H1 (cell line): ENCODE results near the gene ABCC10.

ENCODE experiments used
- GABPA ChIP-seq: IDR thresholded peaks from 2 replicates; pipeline ENCODE4 v1.6.1; 2011; ENCODE audit warnings: mild to moderate bottlenecking, low read length, moderate library complexity, borderline replicate concordance; ENCODE audit not compliant: insufficient read depth
- TF ChIP-seq, protein P1 (sequence below), 3 experiments: IDR thresholded peaks; 1 replicate in 2 of 3; 2 replicates in 1 of 3; pipeline versions ENCODE4 v1.5.1 to v1.6.1; 2011; ENCODE audit warnings: low read length in 3 of 3, mild to moderate bottlenecking in 3 of 3, inconsistent platforms in 2 of 3, low read depth in 1 of 3, moderate library complexity in 1 of 3; ENCODE audit not compliant: insufficient read depth in 1 of 3; ENCODE audit errors: control extremely low read depth in 1 of 3

DNA sequence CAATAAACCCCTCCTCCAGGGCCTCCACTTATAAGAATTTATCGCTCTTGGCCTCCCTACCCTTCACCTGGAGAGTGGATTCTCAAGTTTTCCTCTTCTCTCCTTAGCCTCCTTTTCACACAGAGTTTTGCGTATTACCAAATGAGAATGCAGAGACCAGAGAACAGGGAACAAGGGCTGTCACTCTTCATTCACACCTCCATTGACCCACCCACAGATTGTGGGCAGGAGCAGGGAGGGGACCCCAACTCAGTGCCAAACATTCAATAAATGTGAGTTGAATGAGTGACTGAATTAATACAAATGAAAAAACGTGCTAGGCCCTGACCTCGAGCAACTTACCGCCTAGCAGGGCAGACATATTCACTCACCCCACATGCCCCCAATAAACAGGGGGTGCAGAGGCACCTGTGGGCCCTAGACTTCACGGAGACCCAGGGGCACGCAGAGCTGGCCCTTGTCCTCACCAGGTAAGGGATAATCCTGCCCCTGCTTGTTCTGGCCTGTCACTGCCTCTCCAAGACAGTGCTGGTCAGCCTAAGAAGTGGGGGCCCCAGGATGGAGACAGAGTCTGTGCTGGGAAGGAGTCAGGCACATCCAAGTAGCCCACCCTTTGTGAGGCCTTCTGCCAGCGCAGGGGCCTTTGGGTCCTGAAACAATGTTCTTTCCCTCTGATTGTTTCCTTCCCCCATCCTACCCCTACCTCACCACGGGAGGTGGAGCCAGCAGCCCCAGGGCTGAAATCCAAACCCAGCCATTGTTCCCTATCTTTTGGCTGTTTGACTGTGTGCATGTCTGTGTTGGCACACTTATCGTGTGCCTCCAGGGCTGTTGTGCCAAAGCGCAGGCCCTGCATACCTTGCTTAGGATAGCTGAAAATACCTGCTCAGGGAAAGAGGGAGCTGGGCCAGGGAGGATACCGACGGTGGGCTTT lies 41.7 kb downstream of the ABCC10 start:
- TF ChIP-seq, protein P1, sequence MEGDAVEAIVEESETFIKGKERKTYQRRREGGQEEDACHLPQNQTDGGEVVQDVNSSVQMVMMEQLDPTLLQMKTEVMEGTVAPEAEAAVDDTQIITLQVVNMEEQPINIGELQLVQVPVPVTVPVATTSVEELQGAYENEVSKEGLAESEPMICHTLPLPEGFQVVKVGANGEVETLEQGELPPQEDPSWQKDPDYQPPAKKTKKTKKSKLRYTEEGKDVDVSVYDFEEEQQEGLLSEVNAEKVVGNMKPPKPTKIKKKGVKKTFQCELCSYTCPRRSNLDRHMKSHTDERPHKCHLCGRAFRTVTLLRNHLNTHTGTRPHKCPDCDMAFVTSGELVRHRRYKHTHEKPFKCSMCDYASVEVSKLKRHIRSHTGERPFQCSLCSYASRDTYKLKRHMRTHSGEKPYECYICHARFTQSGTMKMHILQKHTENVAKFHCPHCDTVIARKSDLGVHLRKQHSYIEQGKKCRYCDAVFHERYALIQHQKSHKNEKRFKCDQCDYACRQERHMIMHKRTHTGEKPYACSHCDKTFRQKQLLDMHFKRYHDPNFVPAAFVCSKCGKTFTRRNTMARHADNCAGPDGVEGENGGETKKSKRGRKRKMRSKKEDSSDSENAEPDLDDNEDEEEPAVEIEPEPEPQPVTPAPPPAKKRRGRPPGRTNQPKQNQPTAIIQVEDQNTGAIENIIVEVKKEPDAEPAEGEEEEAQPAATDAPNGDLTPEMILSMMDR (IDR thresholded peaks at IDR 0.05; ENCODE audit: control extremely low read depth in 1 of 3, insufficient read depth in 1 of 3, low read depth in 1 of 3, low read length in 3 of 3), result no peak
- no peak for TF ChIP-seq GABPA
